HG03520 (cell line): ENCODE results near the gene LTB4R2.
A peak's percentile ranks its signal among the peaks of the same experiment; 100 is the strongest.
"Not testable (repeated sequence)": the region's sequence is repeated elsewhere in the genome, so short reads cannot be mapped to it uniquely, and the experiment has no call there.

Experiments used
- ATAC-seq: cut with Tn5 transposase; IDR thresholded peaks from one replicate; pipeline ENCODE4 v1.9.1; 2021; ENCODE audit warnings: mild to moderate bottlenecking, moderate library complexity; ENCODE audit not compliant: unreplicated experiment

Gene LTB4R2

GRCh38 chr14:24338843-24339242, 28.9 kb downstream of the LTB4R2 start:
- no peak for ATAC-seq

GRCh38 chr14:24339284-24340151, 29.6 kb downstream of the LTB4R2 start, which contains the start of gene RIPK3:
Gene RIPK3 (minus strand): TSS chr14:24339991. CDS start chr14:24339826, 165 bp downstream.
- peak; percentile 75 for ATAC-seq

GRCh38 chr14:24340606-24341005, 30.7 kb downstream of the LTB4R2 start:
- no peak for ATAC-seq

GRCh38 chr14:24342889-24343288, 32.9 kb downstream of the LTB4R2 start:
- ATAC-seq: no peak

- ATAC-seq: no peak
Observed at GRCh38 chr14:24343795-24344660, 34.1 kb downstream of the LTB4R2 start.

- no peak for ATAC-seq
Observed at GRCh38 chr14:24347134-24347533, 37.2 kb downstream of the LTB4R2 start.

GRCh38 chr14:24348186-24348585, 38.2 kb downstream of the LTB4R2 start:
- ATAC-seq: no peak

- no peak for ATAC-seq
Observed at GRCh38 chr14:24349742-24350141, 39.8 kb downstream of the LTB4R2 start.

GRCh38 chr14:24351517-24351916, 41.6 kb downstream of the LTB4R2 start:
- no peak for ATAC-seq

GRCh38 chr14:24353559-24354481, 43.9 kb downstream of the LTB4R2 start:
- no peak for ATAC-seq

GRCh38 chr14:24354482-24354825, 44.5 kb downstream of the LTB4R2 start:
- not testable (repeated sequence) for ATAC-seq

GRCh38 chr14:24355009-24355408, 45.1 kb downstream of the LTB4R2 start:
- no peak for ATAC-seq

- ATAC-seq: no peak
Observed at GRCh38 chr14:24356208-24356607, 46.3 kb downstream of the LTB4R2 start.

GRCh38 chr14:24360281-24360680, 50.3 kb downstream of the LTB4R2 start:
- ATAC-seq: no peak

GRCh38 chr14:24361326-24361725, 51.4 kb downstream of the LTB4R2 start:
- ATAC-seq: no peak
